Aorta (tissue), 5 donors: ENCODE data around the gene PDE8A. TPM values are rescaled to one million over a fixed set of nuclear protein-coding genes. Genes with fewer than 3 reads are reported as not detected.

ENCODE experiments used
- ATAC-seq: fragments of 200-7000 bp; cut with Tn5 transposase; one replicate; pipeline ENCODE4 v1.9.1; 2022; ENCODE audit warnings: moderate library complexity; ENCODE audit not compliant: low FRiP score
- DNase-seq, 2 donors: peaks; one replicate each; pipeline ENCODE4 v3.0.0-alpha.2; 2020
- H3K27ac ChIP-seq, 2 donors: one replicate each; pipeline ENCODE4 v1.5.1; 2013; ENCODE audit warnings: low read length in 2 of 2, mild to moderate bottlenecking in 2 of 2, moderate library complexity in 2 of 2, control low read depth in 1 of 2, inconsistent platforms in 1 of 2, low read depth in 1 of 2
- H3K27me3 ChIP-seq, 2 donors: one replicate each; pipeline ENCODE4 v1.6.1; 2013; ENCODE audit warnings: control low read depth in 1 of 2, low read length in 1 of 2, mild to moderate bottlenecking in 1 of 2, moderate library complexity in 1 of 2; ENCODE audit not compliant: insufficient read depth in 2 of 2, control insufficient read depth in 1 of 2
- H3K36me3 ChIP-seq, 2 donors: one replicate each; pipeline ENCODE4 v1.6.1; 2013; ENCODE audit warnings: control low read depth in 1 of 2, low read length in 1 of 2, mild to moderate bottlenecking in 1 of 2; ENCODE audit not compliant: insufficient read depth in 2 of 2, control insufficient read depth in 1 of 2
- H3K4me1 ChIP-seq, 2 donors: one replicate each; pipeline ENCODE4 v1.6.1; 2013; ENCODE audit warnings: low read length in 2 of 2, control low read depth in 1 of 2, mild to moderate bottlenecking in 1 of 2, moderate library complexity in 1 of 2; ENCODE audit not compliant: insufficient read depth in 2 of 2, control insufficient read depth in 1 of 2
- H3K4me3 ChIP-seq, 2 donors: one replicate each; pipeline ENCODE4 v1.5.1; 2013; ENCODE audit warnings: low read length in 2 of 2, control low read depth in 1 of 2, mild to moderate bottlenecking in 1 of 2
- H3K9me3 ChIP-seq: one replicate; pipeline ENCODE4 v1.6.1; 2013; ENCODE audit warnings: mild to moderate bottlenecking, low read length; ENCODE audit not compliant: control insufficient read depth
- WGBS, 2 donors: extraction: QIAGEN DNeasy Blood & Tissue Kit; methylation state at CpG; one replicate each; pipeline ENCODE4 v1.1.7; 2013; 5-methylcytosine and 5-hydroxymethylcytosine counted together
- intact Hi-C, 2 donors: fragments of 100-400 bp; cut with DNase I; formaldehyde crosslinking; loops; one replicate each; pipeline versions ENCODE4 v1.14.2 to v1.15.0; 2022
- polyA plus RNA-seq, 2 donors: library from polyadenylated mRNA; stranded (reverse); fragments of 200-250 nt; gene quantifications; one replicate each; pipeline ENCODE4 v1.2.3, GENCODE V29; 2013
- total RNA-seq, 2 donors: library from RNA; stranded (reverse); fragmentation: NEBNext Ultra II Directional; extraction: Animal tissue kit (Norgen Biotek cat#: 25700); gene quantifications; one replicate each; pipeline ENCODE4 v1.2.1, GENCODE V29; 2021
- donor health status: healthy with polysubstance abuse.
- donor health status: Bipolar disorder and iron deficiency.
- donor health status: DM: no; HTN: no; CAD: no.
- donor health status: DM: no; HTN: no; CAD: no.
- donor health status: DM: yes; HTN: yes; CAD: no.

Gene PDE8A
- total and polyA plus RNA-seq, 4 donors: 8.5 to 71.1 (median 46.6) TPM

DNA sequence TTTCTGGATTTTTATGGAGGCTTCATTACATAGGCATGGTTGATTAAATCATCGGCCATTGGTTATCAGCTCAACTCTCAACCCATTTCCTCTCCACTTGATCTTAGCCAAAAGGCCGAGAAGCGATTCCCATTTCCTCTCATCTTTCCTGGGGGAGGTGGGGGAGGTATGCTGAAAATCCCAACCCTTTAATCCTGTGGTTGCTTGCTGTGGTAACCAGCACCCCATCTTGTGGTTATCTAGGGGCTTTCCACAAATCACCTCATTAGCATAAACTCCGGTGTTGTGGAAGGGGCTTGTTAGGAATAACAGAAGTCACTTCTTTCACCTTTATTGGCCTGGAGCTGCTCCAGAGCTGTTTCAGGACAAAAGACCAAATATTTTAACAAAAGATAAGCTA lies 20.9 kb downstream of the PDE8A start:
- intact Hi-C loops: no loop called here
- Histone ChIP-seq H3K4me3 (no peak overlapping the region), H3K27me3 (no peaks in the 10 kb centered on the region), H3K36me3 (no peaks in the 10 kb centered on the region), H3K9me3 (no peaks in the 10 kb centered on the region), H3K4me1 (no peaks in the 10 kb centered on the region), H3K27ac (no peak overlapping the region)
- ATAC-seq (no peak), DNase-seq (no peak)
- WGBS, 2 donors: 92 to 93% methylated on average over 4 of the region's 4 CpGs

DNA sequence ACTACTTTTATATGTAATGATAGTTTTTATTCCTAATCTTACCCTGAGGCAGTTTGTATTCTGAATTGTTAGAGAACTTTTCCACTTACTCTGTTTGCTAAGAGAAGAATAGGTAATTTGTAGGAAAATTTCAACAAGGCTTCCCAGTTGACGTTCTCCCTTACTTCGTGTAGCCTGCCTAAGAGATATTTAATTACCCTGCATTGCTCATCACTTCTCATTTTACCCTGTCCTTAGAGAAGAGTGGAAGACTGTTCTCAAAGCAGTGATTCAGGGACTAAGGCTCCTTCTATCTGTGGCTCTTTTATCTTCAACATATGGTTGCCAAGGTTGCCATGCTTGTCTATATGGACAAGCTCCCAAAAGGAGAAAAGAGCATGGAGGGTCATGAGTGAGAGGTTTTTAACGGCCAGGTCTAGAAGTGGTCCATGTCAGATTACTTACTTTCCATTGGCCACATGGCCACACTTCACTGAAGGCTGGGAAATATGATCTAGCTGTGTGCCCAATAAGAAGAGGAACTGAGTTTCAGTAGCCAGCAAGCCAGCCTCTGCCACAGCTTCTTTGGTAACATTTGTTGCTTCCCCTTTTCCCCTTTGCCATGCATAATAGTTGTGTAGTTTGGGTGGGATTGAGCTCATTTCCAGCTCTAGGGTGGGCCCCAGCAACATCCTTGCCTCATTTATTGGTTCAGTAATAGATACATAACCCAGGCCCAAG lies 22.1 kb downstream of the PDE8A start:
- DNase-seq: peak in 1 of 2 donors; percentile 56

GRCh38 chr15:85004550-85004949 lies 22.9 kb downstream of the PDE8A start:
- intact Hi-C loops: no loop called here
- WGBS, 2 donors: 93 to 96% methylated on average over 3 of the region's 3 CpGs
- DNase-seq (no peak), ATAC-seq (no peak)
- no peak overlapping the region for H3K27ac ChIP-seq
- H3K27me3 ChIP-seq: no peaks in the 10 kb centered on the region
- H3K9me3 ChIP-seq: no peaks in the 10 kb centered on the region
- no peak overlapping the region for H3K4me3 ChIP-seq
- no peaks in the 10 kb centered on the region for H3K36me3 ChIP-seq
- H3K4me1 ChIP-seq: no peaks in the 10 kb centered on the region

More for the DNA sequence above, 22.1 kb downstream of the PDE8A start:
- H3K27me3 ChIP-seq: no peaks in the 10 kb centered on the region
- 92 to 96% methylated on average over 3 of the region's 3 CpGs for WGBS, 2 donors
- no peaks in the 10 kb centered on the region for H3K36me3 ChIP-seq
- no peaks in the 10 kb centered on the region for H3K4me1 ChIP-seq
- H3K9me3 ChIP-seq: no peaks in the 10 kb centered on the region
- no peak overlapping the region for H3K27ac ChIP-seq
- intact Hi-C loops: no loop called here
- no peak overlapping the region for H3K4me3 ChIP-seq
- no peak for ATAC-seq

- Histone ChIP-seq H3K27me3 (no peaks in the 10 kb centered on the region), H3K4me1 (no peaks in the 10 kb centered on the region), H3K9me3 (no peaks in the 10 kb centered on the region), H3K36me3 (no peaks in the 10 kb centered on the region), H3K4me3 (no peak overlapping the region), H3K27ac (no peak overlapping the region)
- DNase-seq (no peak), ATAC-seq (no peak)
- WGBS, 2 donors: 47 to 56% methylated on average over 2 of the region's 2 CpGs
- intact Hi-C loops: no loop called here
Measured at GRCh38 chr15:85005319-85005718, 23.7 kb downstream of the PDE8A start.

- 25% methylated on average over 5 of the region's 5 CpGs for WGBS, 2 donors
- DNase-seq (peak in 1 of 2 donors; percentile 60), ATAC-seq (no peak)
- H3K27me3 ChIP-seq: no peaks in the 10 kb centered on the region
- intact Hi-C loops: no loop called here
- H3K4me1 ChIP-seq: no peaks in the 10 kb centered on the region
- no peaks in the 10 kb centered on the region for H3K36me3 ChIP-seq
- H3K9me3 ChIP-seq: no peaks in the 10 kb centered on the region
- no peak overlapping the region for H3K4me3 ChIP-seq
- no peak overlapping the region for H3K27ac ChIP-seq
Measured at GRCh38 chr15:85005746-85006145, 24.1 kb downstream of the PDE8A start.

DNA sequence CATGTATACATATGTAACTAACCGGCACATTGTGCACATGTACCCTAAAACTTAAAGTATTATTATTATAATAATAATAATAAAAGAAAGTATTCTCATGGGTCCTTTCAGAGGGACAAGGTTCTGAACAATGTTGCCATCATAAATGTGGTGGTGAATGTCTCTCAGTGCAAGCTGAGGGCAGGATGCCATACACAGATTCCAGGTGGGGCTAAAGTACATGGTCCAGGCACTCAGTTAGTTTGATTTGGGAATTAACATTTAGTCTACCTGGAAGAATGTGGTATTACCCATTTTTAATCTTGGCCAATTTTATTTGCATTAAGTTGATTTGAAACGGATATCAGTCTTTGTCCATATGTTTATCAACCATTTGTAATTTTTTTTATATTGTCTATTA lies 24.5 kb downstream of the PDE8A start:
- ATAC-seq: no peak
- H3K4me3 ChIP-seq: no peak overlapping the region
- intact Hi-C loops: no loop called here
- H3K36me3 ChIP-seq: no peaks in the 10 kb centered on the region
- H3K9me3 ChIP-seq: no peaks in the 10 kb centered on the region
- H3K27me3 ChIP-seq: no peaks in the 10 kb centered on the region
- WGBS, 2 donors: 76 to 77% methylated on average over 2 of the region's 2 CpGs
- H3K27ac ChIP-seq: no peak overlapping the region
- no peaks in the 10 kb centered on the region for H3K4me1 ChIP-seq
- DNase-seq: no peak

DNA sequence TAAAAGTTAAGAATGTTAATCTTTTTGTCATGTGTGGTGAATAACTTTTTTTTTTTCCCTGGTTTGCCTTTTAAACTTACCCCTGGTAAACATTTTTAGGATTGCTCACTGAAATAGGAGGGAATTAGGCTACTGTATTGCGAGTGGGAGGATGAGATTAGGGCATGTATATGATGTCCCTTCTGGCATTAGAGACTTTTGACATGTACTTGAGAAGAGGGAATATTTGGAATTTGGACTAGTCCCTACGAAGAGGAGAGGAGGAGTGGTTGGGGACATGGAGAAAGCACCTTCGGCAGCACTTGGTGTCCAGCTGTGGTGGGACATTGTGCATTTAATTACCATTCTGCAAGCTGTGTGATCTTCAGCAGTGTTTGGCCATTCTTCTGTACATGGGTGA lies 25.0 kb downstream of the PDE8A start:
- DNase-seq (no peak), ATAC-seq (no peak)
- H3K36me3 ChIP-seq: no peaks in the 10 kb centered on the region
- intact Hi-C loops: no loop called here
- no peak overlapping the region for H3K4me3 ChIP-seq
- no peak overlapping the region for H3K27ac ChIP-seq
- no peaks in the 10 kb centered on the region for H3K27me3 ChIP-seq
- WGBS, 2 donors: 92 to 93% methylated on average over 3 of the region's 3 CpGs
- H3K9me3 ChIP-seq: no peaks in the 10 kb centered on the region
- H3K4me1 ChIP-seq: no peaks in the 10 kb centered on the region

DNA sequence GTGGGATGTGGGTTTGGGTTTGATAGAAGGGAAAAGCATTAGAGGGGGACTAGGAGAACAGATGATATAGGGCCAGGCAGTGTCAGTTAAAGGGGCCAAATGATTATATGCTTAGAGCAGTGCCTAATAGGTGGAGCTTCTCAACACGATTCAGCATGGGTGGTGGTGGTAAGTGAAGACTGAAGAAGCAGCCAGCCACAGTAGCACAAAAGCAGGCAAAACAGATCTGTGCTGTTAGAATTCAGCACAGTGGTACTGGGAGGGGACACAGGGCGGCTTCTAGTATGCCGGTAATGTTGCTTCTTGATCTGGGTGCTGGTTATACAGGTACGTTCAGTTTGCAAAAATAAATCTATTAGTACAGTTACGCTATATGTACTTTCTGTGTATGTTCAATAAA lies 25.5 kb downstream of the PDE8A start:
- Histone ChIP-seq H3K4me3 (no peak overlapping the region), H3K9me3 (no peaks in the 10 kb centered on the region), H3K36me3 (no peaks in the 10 kb centered on the region), H3K4me1 (no peaks in the 10 kb centered on the region), H3K27ac (no peak overlapping the region), H3K27me3 (no peaks in the 10 kb centered on the region)
- WGBS, 2 donors: 86 to 89% methylated on average over 5 of the region's 5 CpGs
- intact Hi-C loops: no loop called here
- no peak for DNase-seq
- ATAC-seq: no peak

GRCh38 chr15:85007741-85008397 lies 26.2 kb downstream of the PDE8A start:
- H3K9me3 ChIP-seq: no peaks in the 10 kb centered on the region
- DNase-seq: no peak
- H3K4me3 ChIP-seq: no peak overlapping the region
- no peak overlapping the region for H3K27ac ChIP-seq
- intact Hi-C loops: no loop called here
- WGBS, 2 donors: 60 to 77% methylated on average over 4 of the region's 4 CpGs
- H3K4me1 ChIP-seq: no peaks in the 10 kb centered on the region
- H3K27me3 ChIP-seq: no peaks in the 10 kb centered on the region
- no peak for ATAC-seq
- H3K36me3 ChIP-seq: no peaks in the 10 kb centered on the region
